ENCODE measurements around the gene PCDHGA1. TPM values are rescaled to one million over a fixed set of nuclear protein-coding genes. Genes with fewer than 3 reads are reported as not detected.

The PCDHGA1 gene
- polyA plus RNA-seq, 1 donor from 2014 or later = 0.19 TPM

DNA sequence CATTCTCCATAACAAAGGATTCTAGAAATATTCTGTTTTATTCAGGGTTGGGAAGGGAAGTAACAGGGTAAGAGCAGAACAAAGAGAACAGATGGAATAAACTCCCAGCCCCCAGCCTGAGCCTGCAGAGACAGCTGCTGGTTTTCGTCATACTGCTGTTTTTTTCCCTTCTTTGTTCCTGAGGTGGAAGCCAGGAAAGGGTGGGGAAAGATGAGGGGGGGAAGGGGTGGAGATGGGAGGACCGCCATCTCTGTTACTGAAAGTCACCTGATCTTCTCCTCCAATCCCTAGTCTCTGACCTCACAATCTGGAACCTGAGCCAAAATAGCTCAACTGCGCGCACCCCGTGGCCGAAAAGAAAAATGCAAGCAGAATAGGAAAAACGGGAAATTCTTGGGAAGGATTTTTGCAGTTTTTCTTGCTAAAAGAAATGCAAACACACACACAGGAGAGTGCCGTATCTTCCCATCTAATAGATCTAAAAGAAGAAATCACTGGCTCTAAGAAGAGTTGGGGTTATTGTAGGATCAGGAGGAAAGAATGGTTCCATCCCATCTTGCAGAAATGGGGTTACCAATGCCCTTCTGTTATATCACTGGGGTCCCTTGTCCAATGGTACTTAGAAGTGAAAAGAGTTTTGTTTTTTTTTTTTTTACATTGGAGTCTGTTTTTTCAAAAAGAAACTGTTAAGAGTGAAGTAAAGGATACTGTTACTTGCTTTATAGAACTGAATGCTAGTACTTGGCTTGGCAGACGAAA, 230.6 kb downstream of the PCDHGA1 start:
- peak overlapping the region; percentile 99 for H3K27ac ChIP-seq (ENCODE audit: low read length)
- no peaks in the 10 kb centered on the region for H3K9me2 ChIP-seq (ENCODE audit: insufficient read depth, low read length)
- peak overlapping the region; percentile 55 for H3K4me3 ChIP-seq (ENCODE audit: low read length)
- no peaks in the 10 kb centered on the region for H3K9me3 ChIP-seq (ENCODE audit: low read length)
- peaks cover 3% of the 10 kb centered on the region for H3F3A ChIP-seq (ENCODE audit: insufficient read depth, low read length, poor library complexity, severe bottlenecking)
- H4K20me1 ChIP-seq (ENCODE audit: insufficient read depth) = no peaks in the 10 kb centered on the region
- H3K36me3 ChIP-seq (ENCODE audit: insufficient read depth, low read length) = peaks cover 5% of the 10 kb centered on the region
- H3K9ac ChIP-seq (ENCODE audit: low read length) = peak overlapping the region; percentile 79
- TF ChIP-seq SMC3 (conservative IDR thresholded peaks at IDR 0.05; ENCODE audit: poor library complexity) (peak; percentile 99), POLR2AphosphoS5 (IDR thresholded peaks at IDR 0.05) (peak; percentile 90), EZH2 (IDR thresholded peaks at IDR 0.05; ENCODE audit: borderline replicate concordance, insufficient read depth, low read length, poor library complexity, severe bottlenecking) (no peak), RAD21 (conservative IDR thresholded peaks at IDR 0.05) (peak; percentile 96), EP300 (conservative IDR thresholded peaks at IDR 0.05; ENCODE audit: poor library complexity, severe bottlenecking) (peak; percentile 81), MXI1 (conservative IDR thresholded peaks at IDR 0.05; ENCODE audit: poor library complexity, severe bottlenecking) (no peak), TAF1 (IDR thresholded peaks at IDR 0.05; ENCODE audit: low read depth) (peak; percentile 81)
- TF ChIP-seq, protein P1, sequence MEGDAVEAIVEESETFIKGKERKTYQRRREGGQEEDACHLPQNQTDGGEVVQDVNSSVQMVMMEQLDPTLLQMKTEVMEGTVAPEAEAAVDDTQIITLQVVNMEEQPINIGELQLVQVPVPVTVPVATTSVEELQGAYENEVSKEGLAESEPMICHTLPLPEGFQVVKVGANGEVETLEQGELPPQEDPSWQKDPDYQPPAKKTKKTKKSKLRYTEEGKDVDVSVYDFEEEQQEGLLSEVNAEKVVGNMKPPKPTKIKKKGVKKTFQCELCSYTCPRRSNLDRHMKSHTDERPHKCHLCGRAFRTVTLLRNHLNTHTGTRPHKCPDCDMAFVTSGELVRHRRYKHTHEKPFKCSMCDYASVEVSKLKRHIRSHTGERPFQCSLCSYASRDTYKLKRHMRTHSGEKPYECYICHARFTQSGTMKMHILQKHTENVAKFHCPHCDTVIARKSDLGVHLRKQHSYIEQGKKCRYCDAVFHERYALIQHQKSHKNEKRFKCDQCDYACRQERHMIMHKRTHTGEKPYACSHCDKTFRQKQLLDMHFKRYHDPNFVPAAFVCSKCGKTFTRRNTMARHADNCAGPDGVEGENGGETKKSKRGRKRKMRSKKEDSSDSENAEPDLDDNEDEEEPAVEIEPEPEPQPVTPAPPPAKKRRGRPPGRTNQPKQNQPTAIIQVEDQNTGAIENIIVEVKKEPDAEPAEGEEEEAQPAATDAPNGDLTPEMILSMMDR (IDR thresholded peaks at IDR 0.05; ENCODE audit: poor library complexity, severe bottlenecking) = peak; percentile 96
- TF ChIP-seq, protein P2, sequence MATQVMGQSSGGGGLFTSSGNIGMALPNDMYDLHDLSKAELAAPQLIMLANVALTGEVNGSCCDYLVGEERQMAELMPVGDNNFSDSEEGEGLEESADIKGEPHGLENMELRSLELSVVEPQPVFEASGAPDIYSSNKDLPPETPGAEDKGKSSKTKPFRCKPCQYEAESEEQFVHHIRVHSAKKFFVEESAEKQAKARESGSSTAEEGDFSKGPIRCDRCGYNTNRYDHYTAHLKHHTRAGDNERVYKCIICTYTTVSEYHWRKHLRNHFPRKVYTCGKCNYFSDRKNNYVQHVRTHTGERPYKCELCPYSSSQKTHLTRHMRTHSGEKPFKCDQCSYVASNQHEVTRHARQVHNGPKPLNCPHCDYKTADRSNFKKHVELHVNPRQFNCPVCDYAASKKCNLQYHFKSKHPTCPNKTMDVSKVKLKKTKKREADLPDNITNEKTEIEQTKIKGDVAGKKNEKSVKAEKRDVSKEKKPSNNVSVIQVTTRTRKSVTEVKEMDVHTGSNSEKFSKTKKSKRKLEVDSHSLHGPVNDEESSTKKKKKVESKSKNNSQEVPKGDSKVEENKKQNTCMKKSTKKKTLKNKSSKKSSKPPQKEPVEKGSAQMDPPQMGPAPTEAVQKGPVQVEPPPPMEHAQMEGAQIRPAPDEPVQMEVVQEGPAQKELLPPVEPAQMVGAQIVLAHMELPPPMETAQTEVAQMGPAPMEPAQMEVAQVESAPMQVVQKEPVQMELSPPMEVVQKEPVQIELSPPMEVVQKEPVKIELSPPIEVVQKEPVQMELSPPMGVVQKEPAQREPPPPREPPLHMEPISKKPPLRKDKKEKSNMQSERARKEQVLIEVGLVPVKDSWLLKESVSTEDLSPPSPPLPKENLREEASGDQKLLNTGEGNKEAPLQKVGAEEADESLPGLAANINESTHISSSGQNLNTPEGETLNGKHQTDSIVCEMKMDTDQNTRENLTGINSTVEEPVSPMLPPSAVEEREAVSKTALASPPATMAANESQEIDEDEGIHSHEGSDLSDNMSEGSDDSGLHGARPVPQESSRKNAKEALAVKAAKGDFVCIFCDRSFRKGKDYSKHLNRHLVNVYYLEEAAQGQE (IDR thresholded peaks at IDR 0.05; ENCODE audit: borderline replicate concordance) = peak; percentile 91
- peak overlapping the region; percentile 30 for H2AFZ ChIP-seq (ENCODE audit: low read depth, low read length)
- H3K27me3 ChIP-seq (ENCODE audit: insufficient read depth, low read depth, low read length) = no peaks in the 10 kb centered on the region
- no peaks in the 10 kb centered on the region for H3K79me2 ChIP-seq (replicated peaks; ENCODE audit: insufficient read depth, low read length)
- peak overlapping the region; percentile 69 for H3K4me2 ChIP-seq (ENCODE audit: low read length)

Other genes starting within 250 kb of the PCDHGA1 start
- gene PCDHB2, start 235.9 kb upstream of the PCDHGA1 start, polyA plus RNA-seq = 103 and 105 TPM in 2 replicates
- 3.9 and 4.9 TPM in 2 replicates for gene PCDHB3, start 230.0 kb upstream of the PCDHGA1 start, polyA plus RNA-seq
- 4.2 and 4.3 TPM in 2 replicates for gene PCDHB4, start 208.7 kb upstream of the PCDHGA1 start, polyA plus RNA-seq
- 4.5 and 4.7 TPM in 2 replicates for gene PCDHB5, start 195.3 kb upstream of the PCDHGA1 start, polyA plus RNA-seq
- 1.6 and 1.7 TPM in 2 replicates for gene PCDHB6, start 180.5 kb upstream of the PCDHGA1 start, polyA plus RNA-seq
- gene PCDHB7, start 157.9 kb upstream of the PCDHGA1 start, polyA plus RNA-seq = 0.99 and 2.1 TPM in 2 replicates
- gene PCDHB8, start 152.7 kb upstream of the PCDHGA1 start, polyA plus RNA-seq = 0.76 and 0.81 TPM in 2 replicates
- 2.1 and 2.8 TPM in 2 replicates for gene PCDHB16, start 148.1 kb upstream of the PCDHGA1 start, polyA plus RNA-seq
- 4.8 and 4.9 TPM in 2 replicates for gene PCDHB9, start 143.4 kb upstream of the PCDHGA1 start, polyA plus RNA-seq
- 8.7 and 9.6 TPM in 2 replicates for gene PCDHB10, start 138.2 kb upstream of the PCDHGA1 start, polyA plus RNA-seq
- gene PCDHB11, start 130.9 kb upstream of the PCDHGA1 start, polyA plus RNA-seq = 2.7 and 3.7 TPM in 2 replicates
- 1.3 and 2.2 TPM in 2 replicates for gene PCDHB12, start 121.8 kb upstream of the PCDHGA1 start, polyA plus RNA-seq
- 1.0 and 1.6 TPM in 2 replicates for gene PCDHB13, start 116.6 kb upstream of the PCDHGA1 start, polyA plus RNA-seq
- gene PCDHB14, start 107.2 kb upstream of the PCDHGA1 start, polyA plus RNA-seq = 12.6 and 18.3 TPM in 2 replicates
- gene PCDHB15, start 85.1 kb upstream of the PCDHGA1 start, polyA plus RNA-seq = 11.2 and 13.7 TPM in 2 replicates
- not detected in 2 replicates for gene SLC25A2, start 26.5 kb upstream of the PCDHGA1 start, polyA plus RNA-seq
- 173 and 198 TPM in 2 replicates for gene TAF7, start 9.7 kb upstream of the PCDHGA1 start, polyA plus RNA-seq
- 0.21 and 0.26 TPM in 2 replicates for gene PCDHGA2, start 8.2 kb downstream of the PCDHGA1 start, polyA plus RNA-seq
- gene PCDHGA3, start 13.3 kb downstream of the PCDHGA1 start, polyA plus RNA-seq = 0.10 and 0.26 TPM in 2 replicates
- 0.46 and 0.68 TPM in 2 replicates for gene PCDHGB1, start 19.6 kb downstream of the PCDHGA1 start, polyA plus RNA-seq
- 0.38 TPM in 1 of 2 replicates, not detected in the other for gene PCDHGA4, start 24.5 kb downstream of the PCDHGA1 start, polyA plus RNA-seq
- 0.30 and 0.43 TPM in 2 replicates for gene PCDHGB2, start 29.5 kb downstream of the PCDHGA1 start, polyA plus RNA-seq
- gene PCDHGA5, start 33.6 kb downstream of the PCDHGA1 start, polyA plus RNA-seq = 0.25 TPM in 1 of 2 replicates, not detected in the other
- not detected in 2 replicates for gene PCDHGB3, start 39.7 kb downstream of the PCDHGA1 start, polyA plus RNA-seq
- gene PCDHGA6, start 43.4 kb downstream of the PCDHGA1 start, polyA plus RNA-seq = 0.09 TPM in 1 of 2 replicates, not detected in the other
- gene PCDHGA7, start 52.2 kb downstream of the PCDHGA1 start, polyA plus RNA-seq = not detected in 2 replicates
- gene PCDHGB4, start 57.2 kb downstream of the PCDHGA1 start, polyA plus RNA-seq = 9.3 and 13.0 TPM in 2 replicates
- gene PCDHGA8, start 62.1 kb downstream of the PCDHGA1 start, polyA plus RNA-seq = 0.19 and 0.38 TPM in 2 replicates
- gene PCDHGB5, start 67.4 kb downstream of the PCDHGA1 start, polyA plus RNA-seq = 0.17 and 0.54 TPM in 2 replicates
- gene PCDHGA9, start 72.3 kb downstream of the PCDHGA1 start, polyA plus RNA-seq = 0.11 TPM in 1 of 2 replicates, not detected in the other
- gene PCDHGB6, start 77.5 kb downstream of the PCDHGA1 start, polyA plus RNA-seq = 29.2 and 34.4 TPM in 2 replicates
- 7.3 and 8.1 TPM in 2 replicates for gene PCDHGA10, start 82.5 kb downstream of the PCDHGA1 start, polyA plus RNA-seq
- gene PCDHGB7, start 87.2 kb downstream of the PCDHGA1 start, polyA plus RNA-seq = 4.7 and 5.1 TPM in 2 replicates
- gene PCDHGA11, start 90.5 kb downstream of the PCDHGA1 start, polyA plus RNA-seq = 0.32 and 0.62 TPM in 2 replicates
- 0.11 and 0.56 TPM in 2 replicates for gene PCDHGA12, start 100.0 kb downstream of the PCDHGA1 start, polyA plus RNA-seq
- 2.1 and 2.8 TPM in 2 replicates for gene PCDHGC3, start 145.5 kb downstream of the PCDHGA1 start, polyA plus RNA-seq
- 4.3 and 6.4 TPM in 2 replicates for gene PCDHGC4, start 154.5 kb downstream of the PCDHGA1 start, polyA plus RNA-seq
- 0.51 and 0.54 TPM in 2 replicates for gene PCDHGC5, start 158.6 kb downstream of the PCDHGA1 start, polyA plus RNA-seq